Measurements from ENCODE around the gene MBD6. TPM values are rescaled to one million over a fixed set of nuclear protein-coding genes. Genes with fewer than 3 reads are reported as not detected.
"Not testable (repeated sequence)": the region's sequence is repeated elsewhere in the genome, so short reads cannot be mapped to it uniquely, and the experiment has no call there.

The MBD6 gene
- total RNA-seq, 1 experiment from 2014 or later: 78.4 TPM

DNA sequence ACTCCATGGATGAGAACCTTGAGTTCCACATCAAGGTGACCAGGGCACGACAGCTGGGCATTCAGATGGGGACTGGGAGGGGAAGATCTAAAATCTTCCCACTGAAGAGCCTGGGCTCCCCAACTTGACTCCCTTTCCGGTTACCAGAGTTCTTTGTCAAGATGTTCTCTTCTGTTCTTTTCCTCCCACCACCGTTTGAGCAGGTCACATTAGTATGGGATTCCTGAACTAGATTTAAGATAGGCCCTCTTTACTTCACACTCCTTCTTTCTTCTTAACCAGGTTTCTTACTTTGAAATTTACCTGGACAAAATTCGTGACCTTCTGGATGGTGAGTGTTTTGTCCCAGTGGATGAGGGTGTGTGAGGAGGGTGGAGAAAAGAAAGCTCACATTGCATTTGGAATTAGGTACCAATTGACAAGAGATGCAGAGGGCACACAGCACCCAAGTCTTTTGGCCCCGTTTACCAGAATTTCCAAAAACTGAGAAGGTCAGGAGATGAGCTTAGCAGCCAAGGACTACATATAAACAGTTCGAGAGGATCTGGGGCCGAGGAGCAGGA lies 41.6 kb downstream of the MBD6 start:
- DNase-seq: no peak
- no peaks in the 10 kb centered on the region for H3K36me3 ChIP-seq (ENCODE audit: low read depth)
- TF ChIP-seq, protein P1, sequence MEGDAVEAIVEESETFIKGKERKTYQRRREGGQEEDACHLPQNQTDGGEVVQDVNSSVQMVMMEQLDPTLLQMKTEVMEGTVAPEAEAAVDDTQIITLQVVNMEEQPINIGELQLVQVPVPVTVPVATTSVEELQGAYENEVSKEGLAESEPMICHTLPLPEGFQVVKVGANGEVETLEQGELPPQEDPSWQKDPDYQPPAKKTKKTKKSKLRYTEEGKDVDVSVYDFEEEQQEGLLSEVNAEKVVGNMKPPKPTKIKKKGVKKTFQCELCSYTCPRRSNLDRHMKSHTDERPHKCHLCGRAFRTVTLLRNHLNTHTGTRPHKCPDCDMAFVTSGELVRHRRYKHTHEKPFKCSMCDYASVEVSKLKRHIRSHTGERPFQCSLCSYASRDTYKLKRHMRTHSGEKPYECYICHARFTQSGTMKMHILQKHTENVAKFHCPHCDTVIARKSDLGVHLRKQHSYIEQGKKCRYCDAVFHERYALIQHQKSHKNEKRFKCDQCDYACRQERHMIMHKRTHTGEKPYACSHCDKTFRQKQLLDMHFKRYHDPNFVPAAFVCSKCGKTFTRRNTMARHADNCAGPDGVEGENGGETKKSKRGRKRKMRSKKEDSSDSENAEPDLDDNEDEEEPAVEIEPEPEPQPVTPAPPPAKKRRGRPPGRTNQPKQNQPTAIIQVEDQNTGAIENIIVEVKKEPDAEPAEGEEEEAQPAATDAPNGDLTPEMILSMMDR (conservative IDR thresholded peaks at IDR 0.05): no peak
- no peak for TF ChIP-seq EZH2 (IDR thresholded peaks at IDR 0.05; ENCODE audit: low read depth)
- BruUV-seq (replicated peaks): no TSS peak
- ChIA-PET POLR2A (ENCODE audit: unreplicated experiment) (no interaction called here), CTCF (no interaction called here)
- H3K4me2 ChIP-seq: no peak overlapping the region
- H2AFZ ChIP-seq: no peak overlapping the region
- intact Hi-C loops (cut with micrococcal nuclease; ENCODE audit: unreplicated experiment): no loop called here
- no peak overlapping the region for H3K27ac ChIP-seq
- peaks cover 5% of the 10 kb centered on the region; the same call in 1 of the 2 replicates for H3K4me1 ChIP-seq (replicated peaks; ENCODE audit: insufficient read depth)
- no peaks in the 10 kb centered on the region for H3K79me2 ChIP-seq (ENCODE audit: low read depth)
- no peaks in the 10 kb centered on the region for H3F3A ChIP-seq (ENCODE audit: insufficient read depth, low read depth)
- H3K27me3 ChIP-seq (ENCODE audit: insufficient read depth, low read depth): peaks cover 43% of the 10 kb centered on the region
- H3K9me2 ChIP-seq (ENCODE audit: insufficient read depth): no peaks in the 10 kb centered on the region
- H4K20me1 ChIP-seq (ENCODE audit: insufficient read depth): no peaks in the 10 kb centered on the region
- H3K9me3 ChIP-seq (ENCODE audit: insufficient read depth, low read depth): no peaks in the 10 kb centered on the region
- H3K4me3 ChIP-seq: no peak overlapping the region

DNA sequence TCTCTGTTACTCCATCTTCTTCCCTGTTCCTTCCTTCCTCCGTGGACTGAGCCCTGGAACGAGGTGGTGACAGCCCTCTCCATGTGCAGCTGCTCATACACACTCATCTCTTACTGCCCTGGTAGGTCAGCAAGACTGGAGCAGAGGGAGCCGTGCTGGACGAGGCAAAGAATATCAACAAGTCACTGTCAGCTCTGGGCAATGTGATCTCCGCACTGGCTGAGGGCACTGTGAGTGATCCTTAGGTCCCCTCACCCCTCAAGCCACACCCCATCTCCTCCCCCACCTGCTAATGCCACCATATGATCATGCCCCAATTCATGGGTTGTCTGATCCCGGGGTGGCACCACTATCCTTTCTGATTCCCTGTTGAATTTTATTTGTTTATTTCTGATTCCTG lies 46.2 kb downstream of the MBD6 start:
- Histone ChIP-seq H3K4me1 (replicated peaks; ENCODE audit: insufficient read depth) (no peaks in the 10 kb centered on the region), H3F3A (ENCODE audit: insufficient read depth, low read depth) (no peaks in the 10 kb centered on the region), H3K79me2 (ENCODE audit: low read depth) (no peaks in the 10 kb centered on the region), H3K36me3 (ENCODE audit: low read depth) (no peaks in the 10 kb centered on the region), H3K4me3 (no peak overlapping the region), H3K27me3 (ENCODE audit: insufficient read depth, low read depth) (peaks cover 35% of the 10 kb centered on the region), H2AFZ (no peak overlapping the region), H3K4me2 (no peak overlapping the region), H3K27ac (no peak overlapping the region), H3K9me3 (ENCODE audit: insufficient read depth, low read depth) (no peaks in the 10 kb centered on the region), H4K20me1 (ENCODE audit: insufficient read depth) (no peaks in the 10 kb centered on the region), H3K9me2 (ENCODE audit: insufficient read depth) (no peaks in the 10 kb centered on the region)
- BruUV-seq (replicated peaks): no TSS peak
- POLR2A ChIA-PET (ENCODE audit: unreplicated experiment): no interaction called here
- intact Hi-C loops (cut with micrococcal nuclease; ENCODE audit: unreplicated experiment): no loop called here
- no peak for TF ChIP-seq EZH2 (IDR thresholded peaks at IDR 0.05; ENCODE audit: low read depth)
- TF ChIP-seq, protein P1 (conservative IDR thresholded peaks at IDR 0.05): no peak
- DNase-seq: no peak
- CTCF ChIA-PET: no interaction called here

DNA sequence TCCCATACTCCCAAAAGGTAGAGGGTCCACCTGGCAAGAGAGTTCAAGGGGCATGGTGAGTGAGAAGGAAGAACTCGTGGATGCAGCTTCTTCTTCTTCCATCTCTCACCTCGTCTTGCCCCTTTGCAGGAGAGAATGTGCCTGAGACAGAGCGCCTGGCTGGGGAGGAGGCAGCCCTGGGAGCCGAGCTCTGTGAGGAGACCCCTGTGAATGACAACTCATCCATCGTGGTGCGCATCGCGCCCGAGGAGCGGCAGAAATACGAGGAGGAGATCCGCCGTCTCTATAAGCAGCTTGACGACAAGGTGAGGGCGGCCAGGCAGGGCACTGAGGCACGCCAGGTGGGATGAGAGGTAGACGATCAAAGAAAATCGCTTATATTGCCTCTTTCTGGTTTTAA lies 47.2 kb downstream of the MBD6 start:
- Histone ChIP-seq H3K9me3 (ENCODE audit: insufficient read depth, low read depth) (no peaks in the 10 kb centered on the region), H3K4me3 (no peak overlapping the region), H3K4me2 (no peak overlapping the region), H4K20me1 (ENCODE audit: insufficient read depth) (no peaks in the 10 kb centered on the region), H3K4me1 (replicated peaks; ENCODE audit: insufficient read depth) (no peaks in the 10 kb centered on the region), H3K27ac (no peak overlapping the region), H3K79me2 (ENCODE audit: low read depth) (no peaks in the 10 kb centered on the region), H3K36me3 (ENCODE audit: low read depth) (no peaks in the 10 kb centered on the region), H3K9me2 (ENCODE audit: insufficient read depth) (no peaks in the 10 kb centered on the region), H3F3A (ENCODE audit: insufficient read depth, low read depth) (no peaks in the 10 kb centered on the region), H2AFZ (no peak overlapping the region), H3K27me3 (ENCODE audit: insufficient read depth, low read depth) (peaks cover 25% of the 10 kb centered on the region)
- no TSS peak for BruUV-seq (replicated peaks)
- ChIA-PET POLR2A (ENCODE audit: unreplicated experiment) (no interaction called here), CTCF (no interaction called here)
- intact Hi-C loops (cut with micrococcal nuclease; ENCODE audit: unreplicated experiment): no loop called here
- no peak for DNase-seq
- TF ChIP-seq, protein P1 (conservative IDR thresholded peaks at IDR 0.05): no peak
- TF ChIP-seq EZH2 (IDR thresholded peaks at IDR 0.05; ENCODE audit: low read depth): no peak

DNA sequence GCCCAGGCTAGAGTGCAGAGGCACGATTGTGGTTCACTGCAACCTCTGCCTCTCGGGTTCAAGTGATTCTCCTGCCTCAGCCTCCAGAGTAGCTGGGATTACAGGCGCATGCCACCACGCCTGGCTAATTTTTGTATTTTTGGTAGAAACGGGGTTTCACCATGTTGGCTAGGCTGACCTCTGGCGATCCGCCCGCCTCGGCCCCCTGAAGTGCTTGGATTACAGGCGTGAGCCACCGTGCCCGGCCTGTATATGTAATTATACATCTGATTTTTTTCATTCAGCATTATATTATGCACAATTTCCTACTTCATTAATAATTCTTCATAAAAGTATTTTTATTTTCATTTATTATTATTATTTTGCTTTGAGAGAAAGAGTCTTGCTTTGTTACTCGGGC lies 47.8 kb downstream of the MBD6 start:
- H3K36me3 ChIP-seq (ENCODE audit: low read depth); POLR2A ChIA-PET (ENCODE audit: unreplicated experiment); H3K4me1 ChIP-seq (replicated peaks; ENCODE audit: insufficient read depth); H4K20me1 ChIP-seq (ENCODE audit: insufficient read depth); H3K9me3 ChIP-seq (ENCODE audit: insufficient read depth, low read depth); BruUV-seq (replicated peaks); H2AFZ ChIP-seq; H3K27ac ChIP-seq; H3K4me3 ChIP-seq; H3K9me2 ChIP-seq (ENCODE audit: insufficient read depth); H3K79me2 ChIP-seq (ENCODE audit: low read depth); intact Hi-C loops (cut with micrococcal nuclease; ENCODE audit: unreplicated experiment); DNase-seq; H3K4me2 ChIP-seq; CTCF ChIA-PET; H3F3A ChIP-seq (ENCODE audit: insufficient read depth, low read depth): not testable (repeated sequence)
- peaks cover 20% of the 10 kb centered on the region for H3K27me3 ChIP-seq (ENCODE audit: insufficient read depth, low read depth)
